Cardiac fibroblast (primary cell): ENCODE data around the gene OR2T27.
A peak's percentile ranks its signal among the peaks of the same experiment; 100 is the strongest.

Experiments
- DNase-seq, 2 donors: peaks; one replicate each; pipeline versions ENCODE4 v3.0.0 to v3.0.0-alpha.2; 2010; ENCODE audit warnings: low read depth in 2 of 2
- H3K4me3 ChIP-seq, 2 donors: replicated peaks in 1 of 2; 1 replicate in 1 of 2; 2 replicates in 1 of 2; pipeline ENCODE4 v1.5.1; 2011; ENCODE audit warnings: low read depth in 2 of 2, low read length in 2 of 2, mild to moderate bottlenecking in 2 of 2, moderate library complexity in 1 of 2
- TF ChIP-seq, protein P1 (sequence below): IDR thresholded peaks from one replicate; pipeline ENCODE4 v1.5.1; 2011; ENCODE audit warnings: low read depth, mild to moderate bottlenecking, low read length, inconsistent platforms

OR2T27 gene

DNA sequence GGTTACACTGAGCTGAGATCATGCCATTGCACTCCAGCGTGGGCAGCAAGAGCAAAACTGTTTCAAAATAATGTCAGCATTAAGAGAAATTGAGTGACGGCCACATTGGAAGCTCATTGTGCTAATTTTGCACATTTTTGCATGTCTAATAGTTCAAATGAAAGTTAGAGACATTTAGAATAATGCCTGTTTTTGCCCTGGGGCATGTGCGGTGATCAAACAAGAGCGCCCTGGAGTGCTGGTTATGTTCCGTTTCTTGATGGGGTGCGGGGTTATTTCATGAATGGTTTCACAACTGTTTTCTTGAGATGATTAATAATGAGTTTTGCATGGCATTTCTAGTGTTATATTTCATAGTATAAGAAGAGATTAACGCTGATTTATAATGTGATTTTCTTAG is 33.6 kb downstream of the OR2T27 start:
- no peak overlapping the region for H3K4me3 ChIP-seq
- TF ChIP-seq, protein P1, sequence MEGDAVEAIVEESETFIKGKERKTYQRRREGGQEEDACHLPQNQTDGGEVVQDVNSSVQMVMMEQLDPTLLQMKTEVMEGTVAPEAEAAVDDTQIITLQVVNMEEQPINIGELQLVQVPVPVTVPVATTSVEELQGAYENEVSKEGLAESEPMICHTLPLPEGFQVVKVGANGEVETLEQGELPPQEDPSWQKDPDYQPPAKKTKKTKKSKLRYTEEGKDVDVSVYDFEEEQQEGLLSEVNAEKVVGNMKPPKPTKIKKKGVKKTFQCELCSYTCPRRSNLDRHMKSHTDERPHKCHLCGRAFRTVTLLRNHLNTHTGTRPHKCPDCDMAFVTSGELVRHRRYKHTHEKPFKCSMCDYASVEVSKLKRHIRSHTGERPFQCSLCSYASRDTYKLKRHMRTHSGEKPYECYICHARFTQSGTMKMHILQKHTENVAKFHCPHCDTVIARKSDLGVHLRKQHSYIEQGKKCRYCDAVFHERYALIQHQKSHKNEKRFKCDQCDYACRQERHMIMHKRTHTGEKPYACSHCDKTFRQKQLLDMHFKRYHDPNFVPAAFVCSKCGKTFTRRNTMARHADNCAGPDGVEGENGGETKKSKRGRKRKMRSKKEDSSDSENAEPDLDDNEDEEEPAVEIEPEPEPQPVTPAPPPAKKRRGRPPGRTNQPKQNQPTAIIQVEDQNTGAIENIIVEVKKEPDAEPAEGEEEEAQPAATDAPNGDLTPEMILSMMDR: no peak
- DNase-seq: no peak

GRCh38 chr1:248618878-248619277 is 36.5 kb downstream of the OR2T27 start:
- no peak overlapping the region for H3K4me3 ChIP-seq
- TF ChIP-seq, protein P1: peak; percentile 69
- DNase-seq: peak; percentile 52 to 75

- no peak overlapping the region for H3K4me3 ChIP-seq
- TF ChIP-seq, protein P1: no peak
- DNase-seq: no peak
Measured at GRCh38 chr1:248618119-248618518, 37.2 kb downstream of the OR2T27 start.

GRCh38 chr1:248613742-248614141 is 41.6 kb downstream of the OR2T27 start:
- TF ChIP-seq, protein P1: no peak
- H3K4me3 ChIP-seq: no peak overlapping the region
- DNase-seq: no peak

DNA sequence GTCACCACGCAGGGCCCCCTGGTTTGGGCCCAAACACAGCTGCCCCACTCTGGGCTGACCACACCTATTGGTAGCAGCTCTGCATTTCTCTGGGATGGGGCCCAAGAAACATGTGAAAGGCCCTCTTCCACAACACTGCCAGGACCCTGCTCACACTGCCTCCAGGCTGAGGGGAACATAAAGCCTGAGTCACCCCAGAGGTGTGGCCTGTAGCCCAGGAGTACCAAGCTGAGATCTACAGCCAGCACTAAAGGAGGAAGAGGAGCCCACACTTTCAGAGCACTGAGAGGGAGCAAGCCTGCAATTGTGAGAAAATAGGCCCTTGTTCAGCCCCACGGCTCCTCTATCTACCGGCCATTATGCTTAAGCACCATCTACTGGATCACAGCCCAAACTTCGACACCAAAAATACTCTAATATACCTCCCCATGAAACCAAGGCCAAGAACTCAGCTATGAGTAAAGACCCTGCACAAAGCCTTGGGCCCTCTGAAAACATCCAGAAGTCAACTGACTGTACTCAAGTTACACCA is 43.4 kb downstream of the OR2T27 start:
- DNase-seq: no peak
- TF ChIP-seq, protein P1: no peak
- no peak overlapping the region for H3K4me3 ChIP-seq

- TF ChIP-seq, protein P1: no peak
- no peak overlapping the region for H3K4me3 ChIP-seq
- no peak for DNase-seq
Measured at GRCh38 chr1:248610301-248610700, 45.0 kb downstream of the OR2T27 start.
